A673 (cell line): Measurements from ENCODE around the gene CILP. TPM values are rescaled to one million over a fixed set of nuclear protein-coding genes. Genes with fewer than 3 reads are reported as not detected.

Experiments
- BruUV-seq: library from RNA; stranded (reverse); fragments of 400-500 nt; replicated peaks from 2 replicates; lab custom pipeline; 2021; lab: Mats Ljungman, UMichigan
- CTCF ChIA-PET: fragments of 300-600 bp; sonication (Branson Sonifier 250); formaldehyde crosslinking; loops from one replicate; lab custom pipeline; 2022; ENCODE audit warnings: antibody characterized with exemption; lab: Charles Lee
- POLR2A ChIA-PET: fragments of 300-600 bp; sonication (Branson Sonifier 250); formaldehyde crosslinking; loops from one replicate; lab custom pipeline; 2022; ENCODE audit warnings: antibody characterized with exemption; ENCODE audit not compliant: low non-redundant PET; lab: Charles Lee
- DNase-seq: peaks from one replicate; pipeline ENCODE4 v3.0.0-alpha.2; 2015; ENCODE audit warnings: low spot score
- H3K27ac ChIP-seq: fragments of 200-600 bp; sonication (generic); 2 replicates; pipeline ENCODE4 v1.5.1; 2016; ENCODE audit warnings: mixed run types, low read depth, mild to moderate bottlenecking, mixed read lengths, antibody characterized with exemption, low read length; ENCODE audit not compliant: poor library complexity, severe bottlenecking
- H3K27me3 ChIP-seq: fragments of 200-600 bp; sonication (generic); replicated peaks from 2 replicates; pipeline ENCODE4 v1.6.1; 2017; ENCODE audit warnings: mixed run types, low read depth, mild to moderate bottlenecking, mixed read lengths, antibody characterized with exemption, low read length; ENCODE audit not compliant: insufficient read depth, poor library complexity
- H3K36me3 ChIP-seq: fragments of 200-600 bp; sonication (generic); 2 replicates; pipeline ENCODE4 v1.6.1; 2016; ENCODE audit warnings: mixed run types, mild to moderate bottlenecking, mixed read lengths, antibody characterized with exemption, low read length; ENCODE audit not compliant: insufficient read depth, poor library complexity, severe bottlenecking
- H3K4me1 ChIP-seq: fragments of 200-600 bp; sonication (generic); 2 replicates; pipeline ENCODE4 v1.6.1; 2017; ENCODE audit warnings: mixed run types, mild to moderate bottlenecking, mixed read lengths, antibody characterized with exemption, low read length; ENCODE audit not compliant: insufficient read depth, poor library complexity, severe bottlenecking
- H3K4me3 ChIP-seq: fragments of 200-600 bp; sonication (generic); 2 replicates; pipeline ENCODE4 v1.5.1; 2016; ENCODE audit warnings: low read depth, mixed run types, mild to moderate bottlenecking, mixed read lengths, low read length; ENCODE audit not compliant: poor library complexity, severe bottlenecking
- H3K9me3 ChIP-seq: fragments of 200-600 bp; sonication (generic); 2 replicates; pipeline ENCODE4 v1.6.1; 2016; ENCODE audit warnings: mixed run types, low read depth, mild to moderate bottlenecking, mixed read lengths, antibody characterized with exemption, low read length; ENCODE audit not compliant: poor library complexity, severe bottlenecking
- CTCF ChIP-seq: fragments of 300-800, 200-600 bp; sonication (generic); conservative IDR thresholded peaks from 2 replicates; pipeline ENCODE4 v1.5.1; 2017; ENCODE audit warnings: low read depth, mild to moderate bottlenecking, antibody characterized with exemption, low read length, moderate library complexity, mixed read lengths
- EZH2 ChIP-seq: fragments of 200-600 bp; sonication (generic); IDR thresholded peaks from 2 replicates; pipeline ENCODE4 v1.6.1; 2017; ENCODE audit warnings: borderline replicate concordance, low read depth, mild to moderate bottlenecking, mixed read lengths, antibody characterized with exemption, low read length; ENCODE audit not compliant: poor library complexity, severe bottlenecking
- intact Hi-C: fragments of 100-400 bp; cut with micrococcal nuclease; formaldehyde crosslinking; loops from one replicate; pipeline ENCODE4 v1.10.0; 2022; ENCODE audit not compliant: unreplicated experiment
- total RNA-seq: library from RNA; stranded (reverse); gene quantifications from 2 replicates; pipeline ENCODE4 v1.2.3, GENCODE V29; 2021

CILP gene
- total RNA-seq, 1 experiment from 2014 or later = 0.04 TPM

DNA sequence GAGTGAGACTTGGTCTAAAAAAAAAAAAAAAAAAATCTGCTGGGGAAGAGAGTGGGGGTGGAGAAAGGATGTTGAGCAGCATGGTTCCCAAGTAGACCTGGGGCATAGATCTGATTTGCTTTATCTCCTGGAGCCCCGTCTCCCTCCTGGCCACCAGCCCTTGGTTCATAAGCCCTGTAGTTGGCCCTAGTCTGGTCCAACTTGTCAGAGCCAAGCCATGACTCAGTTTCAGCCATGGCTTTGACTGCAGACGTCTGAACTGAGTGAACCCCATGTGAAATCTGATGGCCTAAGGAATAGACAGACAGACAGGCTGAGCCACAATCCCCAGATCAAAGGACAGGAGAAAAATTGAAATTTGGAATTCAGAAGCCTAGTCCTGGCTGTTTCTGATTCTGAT is 2.0 kb upstream of the CILP start:
- Histone ChIP-seq H3K27me3 (no peaks in the 10 kb centered on the region), H3K9me3 (no peaks in the 10 kb centered on the region), H3K4me3 (no peak overlapping the region), H3K27ac (no peak overlapping the region), H3K36me3 (no peaks in the 10 kb centered on the region), H3K4me1 (peaks cover 7% of the 10 kb centered on the region)
- POLR2A ChIA-PET = no interaction called here
- BruUV-seq = no TSS peak
- DNase-seq = no peak
- intact Hi-C loops = no loop called here
- TF ChIP-seq CTCF = no peak
- TF ChIP-seq EZH2 = no peak
- CTCF ChIA-PET = no interaction called here

GRCh38 chr15:65212097-65212496 is 824 bp upstream of the CILP start:
- H3K36me3 ChIP-seq = no peaks in the 10 kb centered on the region
- DNase-seq = peak; percentile 44
- no peaks in the 10 kb centered on the region for H3K27me3 ChIP-seq
- POLR2A ChIA-PET = interaction anchor here (0.5 kb wide), 1 partner anchor 155 kb away, joined by 3 read pairs; no protein-coding TSS in a partner anchor
- no TSS peak for BruUV-seq
- no peaks in the 10 kb centered on the region for H3K9me3 ChIP-seq
- H3K4me3 ChIP-seq = no peak overlapping the region
- H3K4me1 ChIP-seq = peaks cover 7% of the 10 kb centered on the region
- CTCF ChIA-PET = no interaction called here
- no peak for TF ChIP-seq EZH2
- TF ChIP-seq CTCF = peak; percentile 65
- H3K27ac ChIP-seq = no peak overlapping the region
- intact Hi-C loops = no loop called here

DNA sequence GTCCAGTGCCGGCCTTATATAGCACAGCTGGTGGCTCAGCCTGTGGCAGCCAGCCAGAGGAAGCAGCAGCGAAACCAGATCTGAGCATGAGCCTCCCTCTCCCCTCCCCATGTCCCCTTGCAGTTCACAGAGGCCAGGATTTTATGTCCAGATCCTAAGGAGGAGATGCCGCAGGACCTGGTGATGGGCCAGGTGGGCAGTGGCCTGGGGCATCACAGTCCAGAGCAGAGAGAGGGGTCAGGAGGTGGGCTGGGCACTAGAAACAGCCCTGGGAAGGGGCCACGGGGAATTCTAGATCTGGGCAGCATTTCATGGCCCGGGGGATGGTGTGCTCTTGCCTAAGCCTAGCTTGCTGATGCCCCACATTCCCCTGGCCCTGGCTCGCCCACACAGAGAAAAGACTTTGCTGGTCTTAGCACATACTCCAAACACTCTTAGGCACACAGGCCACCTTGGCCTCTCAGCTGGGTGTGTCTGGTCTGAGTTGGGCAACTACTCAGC is 259 bp upstream of the CILP start:
- DNase-seq = peak; percentile 27
- TF ChIP-seq CTCF (no peak), EZH2 (no peak)
- H3K9me3 ChIP-seq = no peaks in the 10 kb centered on the region
- H3K27me3 ChIP-seq = no peaks in the 10 kb centered on the region
- H3K4me3 ChIP-seq = no peak overlapping the region
- ChIA-PET POLR2A (no interaction called here), CTCF (no interaction called here)
- peaks cover 7% of the 10 kb centered on the region for H3K4me1 ChIP-seq
- no peaks in the 10 kb centered on the region for H3K36me3 ChIP-seq
- H3K27ac ChIP-seq = no peak overlapping the region
- intact Hi-C loops = no loop called here
- BruUV-seq = no TSS peak
